ENCODE results near the gene SUZ12.
A peak's percentile ranks its signal among the peaks of the same experiment; 100 is the strongest.
"Not testable (repeated sequence)": the region's sequence is repeated elsewhere in the genome, so short reads cannot be mapped to it uniquely, and the experiment has no call there.

The SUZ12 gene

GRCh38 chr17:32027271-32027670, 90.5 kb downstream of the SUZ12 start:
- H3K27ac ChIP-seq (ENCODE audit: extremely low read depth, low read depth, low read length); H3K9me3 ChIP-seq (ENCODE audit: control insufficient read depth, insufficient read depth, low read depth, low read length); POLR2A ChIA-PET; H3K4me3 ChIP-seq (ENCODE audit: low read depth, low read length); H3K4me1 ChIP-seq (ENCODE audit: control insufficient read depth, insufficient read depth, low read length); H3K36me3 ChIP-seq (ENCODE audit: control insufficient read depth in 2 of 2, insufficient read depth in 1 of 2, low read length in 2 of 2); CTCF ChIA-PET: not testable (repeated sequence)
- TF ChIP-seq ZBTB26 (tag by site-specific recombination; optimal IDR thresholded peaks at IDR 0.05) (peak; percentile 12), ZSCAN4 (tag by site-specific recombination; IDR thresholded peaks at IDR 0.05) (peak; percentile 100), ZFHX2 (tag by site-specific recombination; conservative IDR thresholded peaks at IDR 0.05) (peak; percentile 41; the same call in 1 of the 2 replicates), ZNF776 (tag by site-specific recombination; IDR thresholded peaks at IDR 0.05; ENCODE audit: borderline replicate concordance) (peak; percentile 68; the same call in 1 of the 2 replicates)

GRCh38 chr17:32033223-32033622, 96.4 kb downstream of the SUZ12 start:
- Histone ChIP-seq H3K9me3 (ENCODE audit: control insufficient read depth, insufficient read depth, low read depth, low read length) (no peaks in the 10 kb centered on the region), H3K4me1 (ENCODE audit: control insufficient read depth, insufficient read depth, low read length) (no peaks in the 10 kb centered on the region), H3K36me3 (ENCODE audit: control insufficient read depth in 2 of 2, insufficient read depth in 1 of 2, low read length in 2 of 2) (peaks cover 28 to 40% of the 10 kb centered on the region in 2 experiments), H3K27ac (ENCODE audit: extremely low read depth, low read depth, low read length) (no peak overlapping the region), H3K4me3 (ENCODE audit: low read depth, low read length) (no peak overlapping the region)
- CTCF ChIA-PET: interaction anchor here (1.0 kb wide), 1 partner anchor 26 kb away, joined by 3 read pairs; the partner anchor contains the start of gene LRRC37B
- TF ChIP-seq ZNF366 (tag by site-specific recombination; conservative IDR thresholded peaks at IDR 0.05) (peak; percentile 49), ZNF311 (tag by site-specific recombination; IDR thresholded peaks at IDR 0.05; ENCODE audit: borderline replicate concordance) (no peak)
- POLR2A ChIA-PET: no interaction called here

- CTCF ChIA-PET: interaction anchor here (0.6 to 1.0 kb wide), 4 partner anchors 27 to 102 kb away, joined by 3 to 4 read pairs (median 4); partner anchors contain the start of gene LRRC37B
- peaks cover 28 to 44% of the 10 kb centered on the region in 2 experiments for H3K36me3 ChIP-seq (ENCODE audit: control insufficient read depth in 2 of 2, insufficient read depth in 1 of 2, low read length in 2 of 2)
- POLR2A ChIA-PET: not testable (repeated sequence)
Measured at GRCh38 chr17:32033812-32034211, 97.0 kb downstream of the SUZ12 start.

GRCh38 chr17:32040246-32040645, 103.4 kb downstream of the SUZ12 start:
- CTCF ChIA-PET: interaction anchor here (0.6 kb wide), 1 partner anchor 31 kb away, joined by 7 read pairs; no protein-coding TSS in a partner anchor
- H3K9me3 ChIP-seq (ENCODE audit: control insufficient read depth, insufficient read depth, low read depth, low read length); POLR2A ChIA-PET; H3K4me3 ChIP-seq (ENCODE audit: low read depth, low read length); H3K27ac ChIP-seq (ENCODE audit: extremely low read depth, low read depth, low read length); H3K4me1 ChIP-seq (ENCODE audit: control insufficient read depth, insufficient read depth, low read length): not testable (repeated sequence)
- H3K36me3 ChIP-seq (ENCODE audit: control insufficient read depth in 2 of 2, insufficient read depth in 1 of 2, low read length in 2 of 2): peaks cover 27 to 41% of the 10 kb centered on the region in 2 experiments

More at GRCh38 chr17:32033812-32034211, 97.0 kb downstream of the SUZ12 start:
- not testable (repeated sequence) for H3K4me3 ChIP-seq (ENCODE audit: low read depth, low read length); H3K9me3 ChIP-seq (ENCODE audit: control insufficient read depth, insufficient read depth, low read depth, low read length); H3K27ac ChIP-seq (ENCODE audit: extremely low read depth, low read depth, low read length); H3K4me1 ChIP-seq (ENCODE audit: control insufficient read depth, insufficient read depth, low read length)

GRCh38 chr17:32041306-32041875, 104.6 kb downstream of the SUZ12 start:
- H3K9me3 ChIP-seq (ENCODE audit: control insufficient read depth, insufficient read depth, low read depth, low read length); CTCF ChIA-PET; H3K4me1 ChIP-seq (ENCODE audit: control insufficient read depth, insufficient read depth, low read length); H3K4me3 ChIP-seq (ENCODE audit: low read depth, low read length); H3K27ac ChIP-seq (ENCODE audit: extremely low read depth, low read depth, low read length): not testable (repeated sequence)
- POLR2A ChIA-PET: interaction anchor here (0.5 kb wide), 1 partner anchor 19 kb away, joined by 3 read pairs; no protein-coding TSS in a partner anchor
- H3K36me3 ChIP-seq (ENCODE audit: control insufficient read depth in 2 of 2, insufficient read depth in 1 of 2, low read length in 2 of 2): peaks cover 18 to 32% of the 10 kb centered on the region in 2 experiments
- peak; percentile 21; the same call in 1 of the 2 replicates for TF ChIP-seq KLF1 (tag by site-specific recombination; IDR thresholded peaks at IDR 0.05)

- H3K4me3 ChIP-seq (ENCODE audit: low read depth, low read length); CTCF ChIA-PET; H3K4me1 ChIP-seq (ENCODE audit: control insufficient read depth, insufficient read depth, low read length); H3K27ac ChIP-seq (ENCODE audit: extremely low read depth, low read depth, low read length); H3K9me3 ChIP-seq (ENCODE audit: control insufficient read depth, insufficient read depth, low read depth, low read length): not testable (repeated sequence)
- peaks cover 9 to 24% of the 10 kb centered on the region in 2 experiments for H3K36me3 ChIP-seq (ENCODE audit: control insufficient read depth in 2 of 2, insufficient read depth in 1 of 2, low read length in 2 of 2)
- POLR2A ChIA-PET: interaction anchor here (0.5 kb wide), 1 partner anchor 18 kb away, joined by 3 read pairs; no protein-coding TSS in a partner anchor
Measured at GRCh38 chr17:32042266-32042665, 105.5 kb downstream of the SUZ12 start.

- H3K36me3 ChIP-seq (ENCODE audit: control insufficient read depth in 2 of 2, insufficient read depth in 1 of 2, low read length in 2 of 2): peaks cover 0 to 21% of the 10 kb centered on the region in 2 experiments; a peak in 1 of 3 replicates
- H3K9me3 ChIP-seq (ENCODE audit: control insufficient read depth, insufficient read depth, low read depth, low read length); H3K4me1 ChIP-seq (ENCODE audit: control insufficient read depth, insufficient read depth, low read length); H3K4me3 ChIP-seq (ENCODE audit: low read depth, low read length); H3K27ac ChIP-seq (ENCODE audit: extremely low read depth, low read depth, low read length); POLR2A ChIA-PET: not testable (repeated sequence)
- CTCF ChIA-PET: interaction anchor here (0.9 kb wide), 1 partner anchor 93 kb away, joined by 4 read pairs; no protein-coding TSS in a partner anchor
Measured at GRCh38 chr17:32045611-32046010, 108.8 kb downstream of the SUZ12 start.

GRCh38 chr17:32047663-32048062, 110.9 kb downstream of the SUZ12 start:
- H3K4me3 ChIP-seq (ENCODE audit: low read depth, low read length); POLR2A ChIA-PET; H3K4me1 ChIP-seq (ENCODE audit: control insufficient read depth, insufficient read depth, low read length); CTCF ChIA-PET; H3K27ac ChIP-seq (ENCODE audit: extremely low read depth, low read depth, low read length); H3K9me3 ChIP-seq (ENCODE audit: control insufficient read depth, insufficient read depth, low read depth, low read length): not testable (repeated sequence)
- peaks cover 0 to 13% of the 10 kb centered on the region in 2 experiments; a peak in 1 of 3 replicates for H3K36me3 ChIP-seq (ENCODE audit: control insufficient read depth in 2 of 2, insufficient read depth in 1 of 2, low read length in 2 of 2)
